Heart left ventricle (tissue), 13 donors: ENCODE data around the gene IGF1R.

Experiments
- POLR2A ChIP-seq, 2 donors: fragments of 450-650 bp; IDR thresholded peaks; one replicate each; pipeline ENCODE4 v1.6.1; 2017; ENCODE audit warnings: antibody characterized with exemption in 2 of 2, mild to moderate bottlenecking in 2 of 2, moderate library complexity in 2 of 2
- TF ChIP-seq, protein P1 (sequence below), 12 donors: fragments of 200-600 bp; sonication (generic) in 4 of 12; IDR thresholded peaks; one replicate each; pipeline versions ENCODE4 v1.5.0 to v1.8.0; 2018 to 2022; ENCODE audit warnings: antibody characterized with exemption in 12 of 12, mild to moderate bottlenecking in 5 of 12
- donor health status: ischemic (EF 13 %, LVEDD 7.1; RV severe dilation, severe dysfunction).
- donor health status: DM: no; HTN: yes; CAD: no.
- donor health status: DM: no; HTN: no; CAD: no.
- donor health status: ischemic (EF 25% LVEDD 6.9; RV normal size, moderate dysfunction).
- donor health status: ischemic (EF 25% LVEDD 5.7; RV mildly dilated, moderate dysfunction).
- donor health status: ischemic (EF 35%, LVEDD 5.7; RV mildly dilated, moderate dysfunction).
- donor health status: nonischemic (EF 11% LVEDD 7.7; RV severe dilation, severe dysfunction).
- donor health status: DM: yes; HTN: yes; CAD: no.
- donor health status: PGD.
- donor health status: ischemic (EF 29% LVEDD 5.4; RV normal size, mild dysfunction).
- donor health status: nonischemic (EF 23%, LVEDD 6.1; RV moderate dilation, normal function).

GRCh38 chr15:98999233-98999632 lies 350.9 kb downstream of the IGF1R start:
- TF ChIP-seq, protein P1, sequence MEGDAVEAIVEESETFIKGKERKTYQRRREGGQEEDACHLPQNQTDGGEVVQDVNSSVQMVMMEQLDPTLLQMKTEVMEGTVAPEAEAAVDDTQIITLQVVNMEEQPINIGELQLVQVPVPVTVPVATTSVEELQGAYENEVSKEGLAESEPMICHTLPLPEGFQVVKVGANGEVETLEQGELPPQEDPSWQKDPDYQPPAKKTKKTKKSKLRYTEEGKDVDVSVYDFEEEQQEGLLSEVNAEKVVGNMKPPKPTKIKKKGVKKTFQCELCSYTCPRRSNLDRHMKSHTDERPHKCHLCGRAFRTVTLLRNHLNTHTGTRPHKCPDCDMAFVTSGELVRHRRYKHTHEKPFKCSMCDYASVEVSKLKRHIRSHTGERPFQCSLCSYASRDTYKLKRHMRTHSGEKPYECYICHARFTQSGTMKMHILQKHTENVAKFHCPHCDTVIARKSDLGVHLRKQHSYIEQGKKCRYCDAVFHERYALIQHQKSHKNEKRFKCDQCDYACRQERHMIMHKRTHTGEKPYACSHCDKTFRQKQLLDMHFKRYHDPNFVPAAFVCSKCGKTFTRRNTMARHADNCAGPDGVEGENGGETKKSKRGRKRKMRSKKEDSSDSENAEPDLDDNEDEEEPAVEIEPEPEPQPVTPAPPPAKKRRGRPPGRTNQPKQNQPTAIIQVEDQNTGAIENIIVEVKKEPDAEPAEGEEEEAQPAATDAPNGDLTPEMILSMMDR (IDR thresholded peaks at IDR 0.05) = no peak
- no peak for TF ChIP-seq POLR2A (IDR thresholded peaks at IDR 0.05)
